HepG2 (cell line): ENCODE measurements around the gene CDK14. TPM values are rescaled to one million over a fixed set of nuclear protein-coding genes. Genes with fewer than 3 reads are reported as not detected.

Experiments
- ATAC-seq: fragments of 200-7000 bp; cut with Tn5 transposase; 3 replicates; pipeline ENCODE4 v1.9.1; 2020; ENCODE audit warnings: mild to moderate bottlenecking, moderate library complexity
- BruUV-seq: library from RNA; stranded (reverse); fragments of 400-500 nt; replicated peaks from 2 replicates; lab custom pipeline; 2021; lab: Mats Ljungman, UMichigan
- CTCF ChIA-PET: fragments of 300-600 bp; formaldehyde crosslinking; extraction: SDS; loops from one replicate; lab custom pipeline; 2021; ENCODE audit warnings: low total read pairs, inconsistent platforms, low intra/inter-chr PET ratio; lab: Yijun Ruan, JAX
- POLR2A ChIA-PET: fragments of 350-600 bp; sonication (Branson Sonifier 250); formaldehyde crosslinking; loops from one replicate; lab custom pipeline; 2020; ENCODE audit warnings: antibody characterized with exemption, inconsistent platforms; lab: Yijun Ruan, JAX
- DNase-seq: peaks from one replicate; pipeline ENCODE4 v3.0.0-alpha.2; 2015; ENCODE audit warnings: low spot score
- FAIRE-seq: peaks from 3 replicates; lab custom pipeline; 2011; peaks lifted over from hg19 to GRCh38; lab: Jason Lieb, UNC
- H2AFZ ChIP-seq: one replicate; pipeline ENCODE4 v1.6.1; 2011; ENCODE audit warnings: low read length, inconsistent platforms
- H3K27ac ChIP-seq: fragments of 300-600 bp; 3 replicates; pipeline ENCODE4 v1.8.0; 2011; ENCODE audit warnings: mixed run types, mild to moderate bottlenecking, mixed read lengths, low read length, inconsistent platforms; ENCODE audit not compliant: insufficient read depth; ENCODE audit errors: extremely low read length
- H3K27me3 ChIP-seq, 2 experiments: fragments of 200-600 bp in 1 of 2; 2 replicates in 1 of 2; 3 replicates in 1 of 2; pipeline versions ENCODE4 v1.6.0 to v1.8.0; 2011; ENCODE audit warnings: low read length in 2 of 2, mild to moderate bottlenecking in 2 of 2, moderate library complexity in 2 of 2, inconsistent platforms in 1 of 2; ENCODE audit not compliant: insufficient read depth in 2 of 2, control insufficient read depth in 1 of 2
- H3K36me3 ChIP-seq, 2 experiments: fragments of 200-600 bp in 1 of 2; replicated peaks in 1 of 2; 2 replicates in 1 of 2; 3 replicates in 1 of 2; pipeline versions ENCODE4 v1.5.1 to v1.8.0; 2011; ENCODE audit warnings: low read length in 2 of 2, inconsistent platforms in 1 of 2; ENCODE audit not compliant: insufficient read depth in 2 of 2, control insufficient read depth in 1 of 2
- H3K4me1 ChIP-seq: 2 replicates; pipeline ENCODE4 v1.5.1; 2012; ENCODE audit warnings: low read length, inconsistent platforms; ENCODE audit not compliant: insufficient read depth
- H3K4me2 ChIP-seq: 2 replicates; pipeline ENCODE4 v1.6.0; 2011; ENCODE audit warnings: low read depth, low read length, inconsistent platforms
- H3K4me3 ChIP-seq, 3 experiments: fragments of 200-600 bp in 1 of 3; sonication (generic), shearing (Covaris generic) in 1 of 3; replicated peaks in 1 of 3; 2 replicates each; pipeline ENCODE4 v1.5.1; 2011 to 2016; ENCODE audit warnings: low read length in 3 of 3, inconsistent platforms in 2 of 3, low read depth in 2 of 3, mild to moderate bottlenecking in 2 of 3, control low read depth in 1 of 3, mixed read lengths in 1 of 3; ENCODE audit not compliant: insufficient read depth in 1 of 3
- H3K79me2 ChIP-seq: one replicate; pipeline ENCODE4 v1.6.1; 2011; ENCODE audit warnings: low read length, inconsistent platforms; ENCODE audit not compliant: insufficient read depth
- H3K9ac ChIP-seq: 2 replicates; pipeline ENCODE4 v1.6.0; 2011; ENCODE audit warnings: mild to moderate bottlenecking, low read depth, low read length, inconsistent platforms; ENCODE audit not compliant: insufficient read depth
- H3K9me3 ChIP-seq: 2 replicates; pipeline ENCODE4 v1.5.1; 2012; ENCODE audit warnings: mild to moderate bottlenecking, low read length
- H4K20me1 ChIP-seq: 2 replicates; pipeline ENCODE4 v1.6.0; 2011; ENCODE audit warnings: inconsistent platforms, mild to moderate bottlenecking, low read length, moderate library complexity; ENCODE audit not compliant: insufficient read depth
- BORCS8-MEF2B ChIP-seq: sonication (generic); formaldehyde crosslinking; IDR thresholded peaks from 2 replicates; pipeline ENCODE4 v1.8.0; 2022; ENCODE audit warnings: mild to moderate bottlenecking, missing genetic modification reagents
- HNRNPL ChIP-seq: fragments of 200-400 bp; formaldehyde crosslinking; IDR thresholded peaks from 2 replicates; pipeline ENCODE4 v1.6.1; 2017; ENCODE audit warnings: mild to moderate bottlenecking, low read depth, low read length
- JUNB ChIP-seq: sonication (generic); formaldehyde crosslinking; IDR thresholded peaks from 2 replicates; pipeline ENCODE4 v1.8.0; 2022; ENCODE audit warnings: missing genetic modification reagents, mild to moderate bottlenecking, borderline replicate concordance
- MED1 ChIP-seq: sonication (generic); formaldehyde crosslinking; IDR thresholded peaks from 2 replicates; pipeline ENCODE4 v1.4.0; 2020; ENCODE audit warnings: missing genetic modification reagents
- NRL ChIP-seq: sonication (generic); formaldehyde crosslinking; IDR thresholded peaks from 2 replicates; pipeline ENCODE4 v1.5.0; 2020; ENCODE audit warnings: missing genetic modification reagents, mild to moderate bottlenecking, moderate library complexity, borderline replicate concordance
- RBFOX2 ChIP-seq: fragments of 200-400 bp; formaldehyde crosslinking; IDR thresholded peaks from 2 replicates; pipeline ENCODE4 v1.6.1; 2017; ENCODE audit warnings: low read depth, mild to moderate bottlenecking, low read length
- ZNF329 ChIP-seq: sonication (generic); formaldehyde crosslinking; IDR thresholded peaks from 2 replicates; pipeline ENCODE4 v1.9.0; 2021; ENCODE audit warnings: low read depth, mild to moderate bottlenecking, missing genetic modification reagents
- ZNF530 ChIP-seq: sonication (generic); formaldehyde crosslinking; IDR thresholded peaks from 2 replicates; pipeline ENCODE4 v1.5.0; 2020; ENCODE audit warnings: low read depth, mild to moderate bottlenecking, missing genetic modification reagents
- ZNF674 ChIP-seq: sonication (generic); formaldehyde crosslinking; IDR thresholded peaks from 2 replicates; pipeline ENCODE4 v1.5.0; 2020; ENCODE audit warnings: low read depth, mild to moderate bottlenecking, missing genetic modification reagents
- WGBS: methylation state at CpG from one replicate; pipeline ENCODE4 v1.1.6; 2017; ENCODE audit warnings: low lambda C conversion rate; 5-methylcytosine and 5-hydroxymethylcytosine counted together
- in situ Hi-C: cut with HindIII; loops from 2 replicates; pipeline ENCODE4 v1.10.0; 2017; ENCODE audit warnings: low pct_unique_long_range_greater_than_20kb; ENCODE audit not compliant: extremely low pct_ligation_motif_present
- intact Hi-C: fragments of 100-400 bp; cut with micrococcal nuclease; formaldehyde crosslinking; loops from one replicate; pipeline ENCODE4 v1.10.0; 2022; ENCODE audit not compliant: unreplicated experiment
- polyA plus RNA-seq, 8 experiments: library from polyadenylated mRNA; depleted of rRNA in 3 of 8; stranded (reverse) in 7 of 8; unstranded in 1 of 8; fragments of >200 nt; fragmentation: Illumina TruSeq in 4 of 8; extraction: Trizol in 4 of 8; gene quantifications; 2 replicates each; pipeline versions ENCODE4 v1.2.1 to v1.2.3, GENCODE V29; 2011 to 2016; ENCODE audit warnings: low read depth in 4 of 8, missing spikeins in 1 of 8, mixed read lengths in 1 of 8; ENCODE audit not compliant: insufficient read depth in 1 of 8
- total RNA-seq, 5 experiments: library from RNA; depleted of rRNA; stranded (reverse); fragments of >200 nt; fragmentation: Illumina TruSeq; extraction: Trizol; gene quantifications; 2 replicates each; pipeline ENCODE4 v1.2.3, GENCODE V29; 2016; ENCODE audit warnings: low read depth in 1 of 5
- TF ChIP-seq, protein P1 (sequence below): sonication (generic); formaldehyde crosslinking; IDR thresholded peaks from 2 replicates; pipeline ENCODE4 v1.9.0; 2021; ENCODE audit warnings: missing genetic modification reagents, mild to moderate bottlenecking, borderline replicate concordance
- TF ChIP-seq, protein P2 (sequence below): sonication (generic); formaldehyde crosslinking; IDR thresholded peaks from 2 replicates; pipeline ENCODE4 v1.4.0; 2020; ENCODE audit warnings: missing genetic modification reagents
- TF ChIP-seq, protein P3 (sequence below): sonication (generic); formaldehyde crosslinking; IDR thresholded peaks from 2 replicates; pipeline ENCODE4 v1.4.0; 2020; ENCODE audit warnings: missing genetic modification reagents

The CDK14 gene
- total and polyA plus RNA-seq, 2 of the 13 experiments (the other 11 are each of a cell fraction or from before 2014, with no cell fraction given) = 0.26 to 0.71 TPM

DNA sequence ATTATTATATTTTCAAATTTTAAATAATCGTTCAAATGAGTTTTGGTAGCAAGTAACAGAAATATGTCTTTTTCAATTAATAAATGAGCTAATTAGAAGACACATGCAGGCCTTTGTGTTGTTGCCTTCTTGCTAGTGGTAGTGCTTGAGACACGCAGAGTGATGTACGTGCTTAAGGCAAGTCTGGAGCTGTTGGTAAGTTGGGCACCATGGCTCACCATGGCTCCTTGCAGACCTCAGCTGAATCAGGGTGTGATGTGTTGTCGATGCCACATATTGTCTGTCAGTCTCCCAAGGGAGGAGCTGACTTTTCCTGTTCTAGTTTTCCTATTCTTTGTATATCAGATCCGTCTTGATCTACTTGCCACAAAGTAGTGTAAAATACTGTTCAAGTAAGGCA, 8.3 kb downstream of the CDK14 start:
- ChIA-PET CTCF (no interaction called here), POLR2A (no interaction called here)
- ATAC-seq (no peak), FAIRE-seq (no peak), DNase-seq (no peak)
- H2AFZ ChIP-seq = no peak overlapping the region
- H3K4me1 ChIP-seq = no peaks in the 10 kb centered on the region
- no peak overlapping the region for H3K4me3 ChIP-seq
- no peaks in the 10 kb centered on the region for H3K9me3 ChIP-seq
- BruUV-seq = no TSS peak
- TF ChIP-seq, protein P1, sequence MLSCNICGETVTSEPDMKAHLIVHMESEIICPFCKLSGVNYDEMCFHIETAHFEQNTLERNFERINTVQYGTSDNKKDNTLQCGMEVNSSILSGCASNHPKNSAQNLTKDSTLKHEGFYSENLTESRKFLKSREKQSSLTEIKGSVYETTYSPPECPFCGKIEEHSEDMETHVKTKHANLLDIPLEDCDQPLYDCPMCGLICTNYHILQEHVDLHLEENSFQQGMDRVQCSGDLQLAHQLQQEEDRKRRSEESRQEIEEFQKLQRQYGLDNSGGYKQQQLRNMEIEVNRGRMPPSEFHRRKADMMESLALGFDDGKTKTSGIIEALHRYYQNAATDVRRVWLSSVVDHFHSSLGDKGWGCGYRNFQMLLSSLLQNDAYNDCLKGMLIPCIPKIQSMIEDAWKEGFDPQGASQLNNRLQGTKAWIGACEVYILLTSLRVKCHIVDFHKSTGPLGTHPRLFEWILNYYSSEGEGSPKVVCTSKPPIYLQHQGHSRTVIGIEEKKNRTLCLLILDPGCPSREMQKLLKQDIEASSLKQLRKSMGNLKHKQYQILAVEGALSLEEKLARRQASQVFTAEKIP = no peak
- TF ChIP-seq HNRNPL (no peak), RBFOX2 (no peak), ZNF530 (no peak), ZNF674 (no peak), BORCS8-MEF2B (no peak), ZNF329 (CRISPR knock-in tag) (no peak), MED1 (CRISPR knock-in tag) (no peak), NRL (CRISPR knock-in tag) (no peak), JUNB (CRISPR knock-in tag) (no peak)
- TF ChIP-seq, protein P2, sequence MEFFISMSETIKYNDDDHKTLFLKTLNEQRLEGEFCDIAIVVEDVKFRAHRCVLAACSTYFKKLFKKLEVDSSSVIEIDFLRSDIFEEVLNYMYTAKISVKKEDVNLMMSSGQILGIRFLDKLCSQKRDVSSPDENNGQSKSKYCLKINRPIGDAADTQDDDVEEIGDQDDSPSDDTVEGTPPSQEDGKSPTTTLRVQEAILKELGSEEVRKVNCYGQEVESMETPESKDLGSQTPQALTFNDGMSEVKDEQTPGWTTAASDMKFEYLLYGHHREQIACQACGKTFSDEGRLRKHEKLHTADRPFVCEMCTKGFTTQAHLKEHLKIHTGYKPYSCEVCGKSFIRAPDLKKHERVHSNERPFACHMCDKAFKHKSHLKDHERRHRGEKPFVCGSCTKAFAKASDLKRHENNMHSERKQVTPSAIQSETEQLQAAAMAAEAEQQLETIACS = no peak
- TF ChIP-seq, protein P3, sequence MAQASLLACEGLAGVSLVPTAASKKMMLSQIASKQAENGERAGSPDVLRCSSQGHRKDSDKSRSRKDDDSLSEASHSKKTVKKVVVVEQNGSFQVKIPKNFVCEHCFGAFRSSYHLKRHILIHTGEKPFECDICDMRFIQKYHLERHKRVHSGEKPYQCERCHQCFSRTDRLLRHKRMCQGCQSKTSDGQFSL (CRISPR knock-in tag) = no peak
- no peaks in the 10 kb centered on the region for H3K36me3 ChIP-seq
- H3K27ac ChIP-seq = no peak overlapping the region
- in situ Hi-C loops (no loop called here), intact Hi-C loops (no loop called here)
- WGBS = 36% methylated on average over 5 of the region's 5 CpGs
- H3K27me3 ChIP-seq = no peaks in the 10 kb centered on the region
- no peaks in the 10 kb centered on the region for H3K79me2 ChIP-seq
- no peak overlapping the region for H3K9ac ChIP-seq
- no peaks in the 10 kb centered on the region for H4K20me1 ChIP-seq
- no peak overlapping the region for H3K4me2 ChIP-seq
